Fibroblast of pulmonary artery (primary cell): ENCODE data around the gene AKR1D1.
"Not testable (repeated sequence)": the region's sequence is repeated elsewhere in the genome, so short reads cannot be mapped to it uniquely, and the experiment has no call there.

Source experiments
- DNase-seq: peaks from one replicate; pipeline ENCODE4 v3.0.0-alpha.2; 2010; ENCODE audit warnings: low read depth
- H3K4me3 ChIP-seq: replicated peaks from 2 replicates; pipeline ENCODE4 v1.5.1; 2011; ENCODE audit warnings: low read depth, mild to moderate bottlenecking, control low read depth, low read length, moderate library complexity
- CTCF ChIP-seq: IDR thresholded peaks from 2 replicates; pipeline ENCODE4 v1.5.1; 2011; ENCODE audit warnings: mild to moderate bottlenecking, control low read depth, low read length, inconsistent platforms; ENCODE audit errors: missing control alignments

The AKR1D1 gene

GRCh38 chr7:138033241-138033640 is 43.0 kb upstream of the AKR1D1 start:
- no peak for DNase-seq
- H3K4me3 ChIP-seq = no peak overlapping the region
- TF ChIP-seq CTCF = no peak

- TF ChIP-seq CTCF = no peak
- H3K4me3 ChIP-seq = no peak overlapping the region
- no peak for DNase-seq
Measured at GRCh38 chr7:138036135-138036534, 40.1 kb upstream of the AKR1D1 start.

- H3K4me3 ChIP-seq, DNase-seq: not testable (repeated sequence)
Measured at GRCh38 chr7:138040063-138040462, 36.2 kb upstream of the AKR1D1 start.

GRCh38 chr7:138044897-138045296 is 31.4 kb upstream of the AKR1D1 start:
- no peak overlapping the region for H3K4me3 ChIP-seq
- DNase-seq = no peak

GRCh38 chr7:138047907-138048306 is 28.4 kb upstream of the AKR1D1 start:
- no peak overlapping the region for H3K4me3 ChIP-seq
- no peak for TF ChIP-seq CTCF
- DNase-seq = no peak

More at GRCh38 chr7:138044897-138045296, 31.4 kb upstream of the AKR1D1 start:
- TF ChIP-seq CTCF = no peak

GRCh38 chr7:138049505-138050116 is 26.6 kb upstream of the AKR1D1 start:
- DNase-seq = no peak
- H3K4me3 ChIP-seq = no peak overlapping the region
- TF ChIP-seq CTCF = no peak

- not testable (repeated sequence) for DNase-seq
Measured at GRCh38 chr7:138051712-138052247, 24.5 kb upstream of the AKR1D1 start.

GRCh38 chr7:138052696-138053095 is 23.6 kb upstream of the AKR1D1 start:
- no peak for TF ChIP-seq CTCF
- H3K4me3 ChIP-seq = no peak overlapping the region
- no peak for DNase-seq

More at GRCh38 chr7:138051712-138052247, 24.5 kb upstream of the AKR1D1 start:
- H3K4me3 ChIP-seq = not testable (repeated sequence)

- not testable (repeated sequence) for H3K4me3 ChIP-seq, DNase-seq
Measured at GRCh38 chr7:138055698-138056097, 20.6 kb upstream of the AKR1D1 start.
